ENCODE measurements around the gene STPG3.

DNA sequence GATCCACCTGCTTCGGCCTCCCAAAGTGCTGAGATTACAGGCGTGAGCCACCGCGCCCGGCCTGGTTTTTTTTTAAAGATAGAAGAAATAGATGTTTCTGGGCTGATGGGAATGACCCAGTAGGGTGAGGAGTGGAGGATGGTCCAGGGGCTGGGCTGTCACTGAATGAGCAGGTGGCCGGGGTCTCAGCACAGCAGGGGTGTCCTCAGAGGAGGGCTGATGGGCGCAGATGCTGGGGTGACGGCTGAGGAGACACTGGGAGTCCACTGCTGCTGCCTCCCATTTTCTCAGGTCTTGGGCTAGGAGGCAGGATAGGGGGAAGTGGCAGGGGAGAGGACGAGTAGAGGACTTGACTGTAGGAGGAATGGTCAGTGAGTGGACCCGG is 24.1 kb downstream of the STPG3 start:
- TF ChIP-seq, protein P1, sequence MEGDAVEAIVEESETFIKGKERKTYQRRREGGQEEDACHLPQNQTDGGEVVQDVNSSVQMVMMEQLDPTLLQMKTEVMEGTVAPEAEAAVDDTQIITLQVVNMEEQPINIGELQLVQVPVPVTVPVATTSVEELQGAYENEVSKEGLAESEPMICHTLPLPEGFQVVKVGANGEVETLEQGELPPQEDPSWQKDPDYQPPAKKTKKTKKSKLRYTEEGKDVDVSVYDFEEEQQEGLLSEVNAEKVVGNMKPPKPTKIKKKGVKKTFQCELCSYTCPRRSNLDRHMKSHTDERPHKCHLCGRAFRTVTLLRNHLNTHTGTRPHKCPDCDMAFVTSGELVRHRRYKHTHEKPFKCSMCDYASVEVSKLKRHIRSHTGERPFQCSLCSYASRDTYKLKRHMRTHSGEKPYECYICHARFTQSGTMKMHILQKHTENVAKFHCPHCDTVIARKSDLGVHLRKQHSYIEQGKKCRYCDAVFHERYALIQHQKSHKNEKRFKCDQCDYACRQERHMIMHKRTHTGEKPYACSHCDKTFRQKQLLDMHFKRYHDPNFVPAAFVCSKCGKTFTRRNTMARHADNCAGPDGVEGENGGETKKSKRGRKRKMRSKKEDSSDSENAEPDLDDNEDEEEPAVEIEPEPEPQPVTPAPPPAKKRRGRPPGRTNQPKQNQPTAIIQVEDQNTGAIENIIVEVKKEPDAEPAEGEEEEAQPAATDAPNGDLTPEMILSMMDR (IDR thresholded peaks at IDR 0.05; ENCODE audit: low read length), result no peak
- TF ChIP-seq EZH2 (IDR thresholded peaks at IDR 0.05; ENCODE audit: borderline replicate concordance, low read length), result no peak

All from OCI-LY1 (cell line).